ENCODE measurements around the gene CD2BP2.

Gene CD2BP2

GRCh38 chr16:30378236-30379157 lies 23.4 kb upstream of the CD2BP2 start:
- H3K4me3 ChIP-seq (ENCODE audit: control insufficient read depth, low read depth, low read length), result peak overlapping the region; percentile 70
- DNase-seq (ENCODE audit: low read depth), result peak; percentile 81
- peak; percentile 31 for TF ChIP-seq CTCF (IDR thresholded peaks at IDR 0.05; ENCODE audit: control insufficient read depth, insufficient read depth, low read depth, low read length, missing control alignments)

GRCh38 chr16:30377812-30378235 lies 22.7 kb upstream of the CD2BP2 start:
- TF ChIP-seq CTCF (IDR thresholded peaks at IDR 0.05; ENCODE audit: control insufficient read depth, insufficient read depth, low read depth, low read length, missing control alignments), result no peak
- no peak for DNase-seq (ENCODE audit: low read depth)
- H3K4me3 ChIP-seq (ENCODE audit: control insufficient read depth, low read depth, low read length), result peak overlapping the region; percentile 49

- no peak for TF ChIP-seq CTCF (IDR thresholded peaks at IDR 0.05; ENCODE audit: control insufficient read depth, insufficient read depth, low read depth, low read length, missing control alignments)
- no peak for DNase-seq (ENCODE audit: low read depth)
- peak overlapping the region; percentile 49 for H3K4me3 ChIP-seq (ENCODE audit: control insufficient read depth, low read depth, low read length)
Observed at GRCh38 chr16:30377050-30377811, 22.1 kb upstream of the CD2BP2 start.

GRCh38 chr16:30376461-30376902 lies 21.4 kb upstream of the CD2BP2 start:
- TF ChIP-seq CTCF (IDR thresholded peaks at IDR 0.05; ENCODE audit: control insufficient read depth, insufficient read depth, low read depth, low read length, missing control alignments), result no peak
- DNase-seq (ENCODE audit: low read depth), result no peak
- no peak overlapping the region for H3K4me3 ChIP-seq (ENCODE audit: control insufficient read depth, low read depth, low read length)

- no peak for DNase-seq (ENCODE audit: low read depth)
- no peak overlapping the region for H3K4me3 ChIP-seq (ENCODE audit: control insufficient read depth, low read depth, low read length)
- no peak for TF ChIP-seq CTCF (IDR thresholded peaks at IDR 0.05; ENCODE audit: control insufficient read depth, insufficient read depth, low read depth, low read length, missing control alignments)
Observed at GRCh38 chr16:30375864-30376263, 20.8 kb upstream of the CD2BP2 start.

- H3K4me3 ChIP-seq (ENCODE audit: control insufficient read depth, low read depth, low read length), result no peak within 1 kb of the TSS
- no peak for DNase-seq (ENCODE audit: low read depth)
- TF ChIP-seq CTCF (IDR thresholded peaks at IDR 0.05; ENCODE audit: control insufficient read depth, insufficient read depth, low read depth, low read length, missing control alignments), result no peak
Observed at GRCh38 chr16:30374538-30374937, 19.4 kb upstream of the CD2BP2 start, which contains the start of gene MYL11. TSS of gene MYL11 (plus strand) at chr16:30374802. CDS start at chr16:30374858, 56 bp downstream.

Data from AG09309 (cell line).